ENCODE data around the gene GRM4. TPM values are rescaled to one million over a fixed set of nuclear protein-coding genes. Genes with fewer than 3 reads are reported as not detected.

Gene GRM4
- total and polyA plus RNA-seq, 10 of the 15 experiments (the other 5 are each of a cell fraction or from before 2014, with no cell fraction given): 0.01 to 0.31 (median 0.05) TPM; not detected in 2

DNA sequence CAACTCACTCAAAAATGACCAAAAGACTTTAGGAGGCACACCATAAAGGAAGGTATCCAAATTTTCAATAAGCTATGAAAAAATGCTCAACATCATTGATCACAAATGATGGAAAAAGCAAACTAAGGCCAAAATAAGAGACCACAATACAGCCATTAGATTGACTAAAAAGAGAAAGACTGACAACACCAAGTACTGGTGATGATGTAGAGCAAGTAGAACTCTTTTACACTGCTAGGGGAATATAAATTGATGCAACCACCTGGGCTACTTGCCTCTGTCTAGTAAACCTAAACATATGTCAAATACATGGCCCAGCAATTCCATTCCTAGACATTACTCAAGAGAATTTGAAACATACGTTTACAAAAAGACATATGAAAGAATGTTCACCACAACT is 148.6 kb downstream of the GRM4 start:
- POLR2A ChIA-PET: no interaction called here
- in situ Hi-C loops (cut with MboI): no loop called here

DNA sequence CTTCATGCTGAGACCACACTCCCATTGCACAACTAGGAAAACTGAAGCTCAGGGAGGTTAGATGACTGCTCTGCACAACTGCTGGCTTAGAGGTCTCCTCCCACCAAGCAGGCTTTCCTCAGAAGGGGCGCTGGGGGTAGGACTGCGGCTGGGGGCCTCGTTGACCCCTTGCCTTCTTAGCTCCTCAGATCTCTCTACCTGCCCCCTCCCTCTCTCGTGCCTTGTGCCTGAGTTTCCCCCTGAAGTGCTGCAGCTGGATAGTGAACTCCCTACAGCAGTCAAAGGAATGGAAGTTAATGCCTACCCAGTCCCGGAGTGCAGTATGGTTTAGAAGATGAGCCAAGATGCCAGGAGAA is 149.8 kb downstream of the GRM4 start:
- RAD21 ChIA-PET (ENCODE audit: unreplicated experiment): no interaction called here
- in situ Hi-C loops (cut with MboI): no loop called here
- Histone ChIP-seq H3K27ac (ENCODE audit: control insufficient read depth, insufficient read depth) (no peak overlapping the region), H2AFZ (ENCODE audit: control insufficient read depth, low read depth, low read length) (no peak overlapping the region), H3K9me3 (replicated peaks; ENCODE audit: control insufficient read depth, insufficient read depth, low read length) (no peaks in the 10 kb centered on the region), H3K4me2 (ENCODE audit: control insufficient read depth, insufficient read depth) (no peak overlapping the region), H3K4me1 (ENCODE audit: control insufficient read depth, insufficient read depth, low read length) (no peaks in the 10 kb centered on the region), H3K79me2 (ENCODE audit: control insufficient read depth, insufficient read depth, low read length) (no peaks in the 10 kb centered on the region), H3K4me3 (no peak overlapping the region), H3K9ac (ENCODE audit: control insufficient read depth, insufficient read depth, low read length) (no peak overlapping the region), H3K27me3 (replicated peaks in 1 of 2; ENCODE audit: control insufficient read depth in 2 of 2, insufficient read depth in 2 of 2, low read length in 1 of 2) (peaks cover 0 to 2% of the 10 kb centered on the region in 2 experiments; a peak in 3 of 4 replicates), H3K36me3 (ENCODE audit: control insufficient read depth in 2 of 2, insufficient read depth in 2 of 2, low read length in 1 of 2) (no peaks in the 10 kb centered on the region), H4K20me1 (ENCODE audit: control insufficient read depth, insufficient read depth) (no peaks in the 10 kb centered on the region)
- SMC1A ChIA-PET (ENCODE audit: uncharacterized antibody, unreplicated experiment): no interaction called here
- DNase-seq (ENCODE audit: low read depth, low spot score): no peak
- 7% methylated on average over 5 of the region's 5 CpGs for WGBS (ENCODE audit: insufficient coverage, insufficient replicate concordance, low lambda C conversion rate, missing lambda C conversion rate)
- CTCF ChIA-PET: interaction anchor here (1.2 kb wide), 1 partner anchor 28 kb away, joined by 3 read pairs; no protein-coding TSS in a partner anchor
- TF ChIP-seq, protein P1, sequence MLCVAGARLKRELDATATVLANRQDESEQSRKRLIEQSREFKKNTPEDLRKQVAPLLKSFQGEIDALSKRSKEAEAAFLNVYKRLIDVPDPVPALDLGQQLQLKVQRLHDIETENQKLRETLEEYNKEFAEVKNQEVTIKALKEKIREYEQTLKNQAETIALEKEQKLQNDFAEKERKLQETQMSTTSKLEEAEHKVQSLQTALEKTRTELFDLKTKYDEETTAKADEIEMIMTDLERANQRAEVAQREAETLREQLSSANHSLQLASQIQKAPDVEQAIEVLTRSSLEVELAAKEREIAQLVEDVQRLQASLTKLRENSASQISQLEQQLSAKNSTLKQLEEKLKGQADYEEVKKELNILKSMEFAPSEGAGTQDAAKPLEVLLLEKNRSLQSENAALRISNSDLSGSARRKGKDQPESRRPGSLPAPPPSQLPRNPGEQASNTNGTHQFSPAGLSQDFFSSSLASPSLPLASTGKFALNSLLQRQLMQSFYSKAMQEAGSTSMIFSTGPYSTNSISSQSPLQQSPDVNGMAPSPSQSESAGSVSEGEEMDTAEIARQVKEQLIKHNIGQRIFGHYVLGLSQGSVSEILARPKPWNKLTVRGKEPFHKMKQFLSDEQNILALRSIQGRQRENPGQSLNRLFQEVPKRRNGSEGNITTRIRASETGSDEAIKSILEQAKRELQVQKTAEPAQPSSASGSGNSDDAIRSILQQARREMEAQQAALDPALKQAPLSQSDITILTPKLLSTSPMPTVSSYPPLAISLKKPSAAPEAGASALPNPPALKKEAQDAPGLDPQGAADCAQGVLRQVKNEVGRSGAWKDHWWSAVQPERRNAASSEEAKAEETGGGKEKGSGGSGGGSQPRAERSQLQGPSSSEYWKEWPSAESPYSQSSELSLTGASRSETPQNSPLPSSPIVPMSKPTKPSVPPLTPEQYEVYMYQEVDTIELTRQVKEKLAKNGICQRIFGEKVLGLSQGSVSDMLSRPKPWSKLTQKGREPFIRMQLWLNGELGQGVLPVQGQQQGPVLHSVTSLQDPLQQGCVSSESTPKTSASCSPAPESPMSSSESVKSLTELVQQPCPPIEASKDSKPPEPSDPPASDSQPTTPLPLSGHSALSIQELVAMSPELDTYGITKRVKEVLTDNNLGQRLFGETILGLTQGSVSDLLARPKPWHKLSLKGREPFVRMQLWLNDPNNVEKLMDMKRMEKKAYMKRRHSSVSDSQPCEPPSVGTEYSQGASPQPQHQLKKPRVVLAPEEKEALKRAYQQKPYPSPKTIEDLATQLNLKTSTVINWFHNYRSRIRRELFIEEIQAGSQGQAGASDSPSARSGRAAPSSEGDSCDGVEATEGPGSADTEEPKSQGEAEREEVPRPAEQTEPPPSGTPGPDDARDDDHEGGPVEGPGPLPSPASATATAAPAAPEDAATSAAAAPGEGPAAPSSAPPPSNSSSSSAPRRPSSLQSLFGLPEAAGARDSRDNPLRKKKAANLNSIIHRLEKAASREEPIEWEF (IDR thresholded peaks at IDR 0.05; ENCODE audit: insufficient replicate concordance, low read depth, low read length): no peak
- BruUV-seq (replicated peaks): no TSS peak
- no peak for ATAC-seq
- FAIRE-seq: no peak
- intact Hi-C loops (cut with micrococcal nuclease; ENCODE audit: unreplicated experiment): no loop called here
- POLR2A ChIA-PET: no interaction called here

More for the DNA sequence above, 148.6 kb downstream of the GRM4 start:
- WGBS (ENCODE audit: insufficient coverage, insufficient replicate concordance, low lambda C conversion rate, missing lambda C conversion rate): 4% methylated on average over 1 of the region's 1 CpG
- H3K9me3 ChIP-seq (replicated peaks; ENCODE audit: control insufficient read depth, insufficient read depth, low read length): no peaks in the 10 kb centered on the region
- DNase-seq (ENCODE audit: low read depth, low spot score): no peak
- peaks cover 0 to 2% of the 10 kb centered on the region in 2 experiments; a peak in 3 of 4 replicates for H3K27me3 ChIP-seq (replicated peaks in 1 of 2; ENCODE audit: control insufficient read depth in 2 of 2, insufficient read depth in 2 of 2, low read length in 1 of 2)
- no peaks in the 10 kb centered on the region for H3K36me3 ChIP-seq (ENCODE audit: control insufficient read depth in 2 of 2, insufficient read depth in 2 of 2, low read length in 1 of 2)
- no peaks in the 10 kb centered on the region for H4K20me1 ChIP-seq (ENCODE audit: control insufficient read depth, insufficient read depth)
- CTCF ChIA-PET: interaction anchor here (1.2 kb wide), 1 partner anchor 27 kb away, joined by 3 read pairs; no protein-coding TSS in a partner anchor
- no peak for FAIRE-seq
- no peak overlapping the region for H2AFZ ChIP-seq (ENCODE audit: control insufficient read depth, low read depth, low read length)
- BruUV-seq (replicated peaks): no TSS peak
- no peaks in the 10 kb centered on the region for H3K79me2 ChIP-seq (ENCODE audit: control insufficient read depth, insufficient read depth, low read length)
- no peak overlapping the region for H3K27ac ChIP-seq (ENCODE audit: control insufficient read depth, insufficient read depth)
- intact Hi-C loops (cut with micrococcal nuclease; ENCODE audit: unreplicated experiment): no loop called here
- H3K4me2 ChIP-seq (ENCODE audit: control insufficient read depth, insufficient read depth): no peak overlapping the region
- no peak for ATAC-seq
- H3K4me1 ChIP-seq (ENCODE audit: control insufficient read depth, insufficient read depth, low read length): no peaks in the 10 kb centered on the region
- RAD21 ChIA-PET (ENCODE audit: unreplicated experiment): no interaction called here
- SMC1A ChIA-PET (ENCODE audit: uncharacterized antibody, unreplicated experiment): no interaction called here
- H3K9ac ChIP-seq (ENCODE audit: control insufficient read depth, insufficient read depth, low read length): no peak overlapping the region
- no peak overlapping the region for H3K4me3 ChIP-seq
- TF ChIP-seq CREM (IDR thresholded peaks at IDR 0.05; ENCODE audit: low read depth): no peak
- TF ChIP-seq TCF12 (IDR thresholded peaks at IDR 0.05; ENCODE audit: low read depth, low read length): no peak
- no peak for TF ChIP-seq TAF1 (IDR thresholded peaks at IDR 0.05; ENCODE audit: borderline replicate concordance, low read depth, low read length)
- TF ChIP-seq GATAD2B (conservative IDR thresholded peaks at IDR 0.05; ENCODE audit: low read depth): no peak
- TF ChIP-seq ZBED1 (IDR thresholded peaks at IDR 0.05; ENCODE audit: borderline replicate concordance): no peak
- no peak for TF ChIP-seq KDM1A (IDR thresholded peaks at IDR 0.05; ENCODE audit: borderline replicate concordance)
- no peak for TF ChIP-seq SMAD5 (IDR thresholded peaks at IDR 0.05; ENCODE audit: low read depth)
- no peak for TF ChIP-seq SP1 (IDR thresholded peaks at IDR 0.05; ENCODE audit: low read depth, low read length)
- TF ChIP-seq HDAC6 (IDR thresholded peaks at IDR 0.05; ENCODE audit: unreplicated experiment): no peak

All from GM12878 (cell line).